Ureter (tissue), 1 donor: ENCODE data around the gene P3H3. TPM values are rescaled to one million over a fixed set of nuclear protein-coding genes. Genes with fewer than 3 reads are reported as not detected.
"Not testable (repeated sequence)": the region's sequence is repeated elsewhere in the genome, so short reads cannot be mapped to it uniquely, and the experiment has no call there.

Experiments
- DNase-seq: peaks from one replicate; pipeline ENCODE4 v3.0.0-alpha.2; 2020; ENCODE audit warnings: low spot score
- total RNA-seq: library from RNA; stranded (reverse); gene quantifications from one replicate; pipeline ENCODE4 v1.2.4, GENCODE V29; 2023
- donor health status: DM: yes; HTN: yes; CAD: no.

The P3H3 gene
- total RNA-seq, 1 donor from 2014 or later = 27.9 TPM

GRCh38 chr12:6866163-6866919 lies 38.1 kb downstream of the P3H3 start:
- DNase-seq = no peak

- DNase-seq = peak; percentile 62
Observed at GRCh38 chr12:6866920-6867412, 38.8 kb downstream of the P3H3 start.

GRCh38 chr12:6867413-6868210 lies 39.4 kb downstream of the P3H3 start, which contains the start of gene TPI1:
Gene TPI1 (plus strand): TSS chr12:6867531. CDS start chr12:6867567, 36 bp downstream.
- peak; percentile 92 for DNase-seq

GRCh38 chr12:6868211-6869048 lies 40.2 kb downstream of the P3H3 start:
- DNase-seq = no peak

- DNase-seq = peak; percentile 88
Observed at GRCh38 chr12:6869049-6870021, 41.1 kb downstream of the P3H3 start.

- DNase-seq = not testable (repeated sequence)
Observed at GRCh38 chr12:6870304-6870703, 42.1 kb downstream of the P3H3 start.

GRCh38 chr12:6871052-6871957 lies 43.1 kb downstream of the P3H3 start:
- DNase-seq = no peak

- DNase-seq = peak; percentile 84
Observed at GRCh38 chr12:6872073-6873048, 44.2 kb downstream of the P3H3 start.

- DNase-seq = peak; percentile 97
Observed at GRCh38 chr12:6873094-6874014, 45.1 kb downstream of the P3H3 start, which contains the start of gene SPSB2. Gene SPSB2 (minus strand): TSS chr12:6873303. CDS start chr12:6872901, 402 bp downstream.

- DNase-seq = not testable (repeated sequence)
Observed at GRCh38 chr12:6874015-6874368, 45.8 kb downstream of the P3H3 start.

GRCh38 chr12:6879824-6880223 lies 51.6 kb downstream of the P3H3 start:
- DNase-seq = not testable (repeated sequence)

- no peak for DNase-seq
Observed at GRCh38 chr12:6883252-6883651, 55.0 kb downstream of the P3H3 start.

- no peak for DNase-seq
Observed at GRCh38 chr12:6883683-6884082, 55.5 kb downstream of the P3H3 start.

- DNase-seq = no peak
Observed at GRCh38 chr12:6884539-6884938, 56.3 kb downstream of the P3H3 start.

- not testable (repeated sequence) for DNase-seq
Observed at GRCh38 chr12:6886206-6886999, 58.2 kb downstream of the P3H3 start.

GRCh38 chr12:6887460-6887859 lies 59.3 kb downstream of the P3H3 start:
- no peak for DNase-seq
